ENCODE results near the gene ATP6V0A4.

The ATP6V0A4 gene

GRCh38 chr7:138663725-138664710, 134.0 kb downstream of the ATP6V0A4 start:
- Histone ChIP-seq H3K9ac (peak overlapping the region; percentile 79), H2AFZ (peak overlapping the region; percentile 97), H3K4me2 (ENCODE audit: low read length) (peak overlapping the region; percentile 82), H3K79me2 (no peaks in the 10 kb centered on the region), H3K36me3 (ENCODE audit: control insufficient read depth, insufficient read depth, low read length) (no peaks in the 10 kb centered on the region), H3K27me3 (ENCODE audit: control insufficient read depth, insufficient read depth, low read length) (no peaks in the 10 kb centered on the region), H3K4me1 (peaks cover 45% of the 10 kb centered on the region), H3K9me3 (ENCODE audit: control insufficient read depth, low read length) (no peaks in the 10 kb centered on the region), H3K27ac (peak overlapping the region; percentile 100), H3K4me3 (ENCODE audit: low read depth, low read length) (peak overlapping the region; percentile 52)
- no peak for TF ChIP-seq CTCF (IDR thresholded peaks at IDR 0.05)

GRCh38 chr7:138662991-138663320, 135.0 kb downstream of the ATP6V0A4 start:
- Histone ChIP-seq H3K9me3 (ENCODE audit: control insufficient read depth, low read length) (no peaks in the 10 kb centered on the region), H3K4me2 (ENCODE audit: low read length) (peak overlapping the region; percentile 82), H3K4me3 (ENCODE audit: low read depth, low read length) (peak overlapping the region; percentile 1), H3K36me3 (ENCODE audit: control insufficient read depth, insufficient read depth, low read length) (no peaks in the 10 kb centered on the region), H2AFZ (peak overlapping the region; percentile 97), H3K9ac (no peak overlapping the region), H3K27me3 (ENCODE audit: control insufficient read depth, insufficient read depth, low read length) (no peaks in the 10 kb centered on the region), H3K27ac (peak overlapping the region; percentile 100), H3K79me2 (no peaks in the 10 kb centered on the region), H3K4me1 (peaks cover 45% of the 10 kb centered on the region)
- TF ChIP-seq CTCF (IDR thresholded peaks at IDR 0.05) = no peak

DNA sequence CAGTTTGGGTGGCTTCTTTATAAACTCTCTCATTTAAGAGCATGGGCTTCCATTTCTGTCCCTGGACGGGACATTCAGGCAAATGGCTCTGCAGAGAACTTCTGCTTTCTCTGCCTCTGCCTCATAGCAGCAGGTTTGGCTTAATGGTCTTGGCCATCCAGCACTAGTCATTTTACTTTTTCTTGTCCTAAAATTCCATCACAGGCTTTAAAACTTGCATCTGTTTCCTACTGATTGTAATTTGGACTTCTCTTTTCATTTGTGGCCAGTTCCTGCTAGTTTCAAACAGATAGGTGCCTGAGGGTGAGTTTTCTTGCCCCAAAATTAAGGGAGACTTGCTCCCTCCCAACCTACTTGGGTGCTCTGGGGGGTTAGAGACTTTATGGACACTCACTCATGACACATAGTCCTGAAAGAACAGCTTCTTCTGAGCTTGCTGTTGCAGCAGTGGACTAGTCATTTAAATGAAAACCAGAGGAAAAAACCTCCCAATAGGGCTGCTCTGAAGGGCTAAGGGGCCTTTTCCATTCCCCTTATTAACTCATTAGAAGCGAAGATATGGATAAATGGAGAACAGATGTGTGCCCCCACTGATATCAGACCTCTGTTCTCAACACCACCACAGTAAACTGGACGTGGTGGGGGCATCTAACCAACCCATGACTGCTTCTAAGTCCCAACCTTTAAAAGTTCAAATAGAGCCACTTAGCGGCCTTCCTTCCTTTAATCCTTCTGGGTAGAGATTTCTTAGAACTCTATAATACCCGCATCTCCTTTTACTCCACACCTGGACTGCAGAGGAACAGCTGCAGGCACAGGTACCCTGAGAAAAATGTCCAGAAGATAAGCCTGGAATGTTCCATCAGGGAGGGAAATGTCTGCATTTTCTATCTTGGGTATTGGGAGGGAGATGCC, 135.7 kb downstream of the ATP6V0A4 start:
- Histone ChIP-seq H2AFZ (peak overlapping the region; percentile 97), H3K27me3 (ENCODE audit: control insufficient read depth, insufficient read depth, low read length) (no peaks in the 10 kb centered on the region), H3K36me3 (ENCODE audit: control insufficient read depth, insufficient read depth, low read length) (no peaks in the 10 kb centered on the region), H3K79me2 (no peaks in the 10 kb centered on the region), H3K27ac (peak overlapping the region; percentile 100), H3K9ac (no peak overlapping the region), H3K4me2 (ENCODE audit: low read length) (no peak overlapping the region), H3K9me3 (ENCODE audit: control insufficient read depth, low read length) (no peaks in the 10 kb centered on the region), H3K4me1 (peaks cover 45% of the 10 kb centered on the region), H3K4me3 (ENCODE audit: low read depth, low read length) (peak overlapping the region; percentile 1)
- TF ChIP-seq CTCF (IDR thresholded peaks at IDR 0.05) = no peak

DNA sequence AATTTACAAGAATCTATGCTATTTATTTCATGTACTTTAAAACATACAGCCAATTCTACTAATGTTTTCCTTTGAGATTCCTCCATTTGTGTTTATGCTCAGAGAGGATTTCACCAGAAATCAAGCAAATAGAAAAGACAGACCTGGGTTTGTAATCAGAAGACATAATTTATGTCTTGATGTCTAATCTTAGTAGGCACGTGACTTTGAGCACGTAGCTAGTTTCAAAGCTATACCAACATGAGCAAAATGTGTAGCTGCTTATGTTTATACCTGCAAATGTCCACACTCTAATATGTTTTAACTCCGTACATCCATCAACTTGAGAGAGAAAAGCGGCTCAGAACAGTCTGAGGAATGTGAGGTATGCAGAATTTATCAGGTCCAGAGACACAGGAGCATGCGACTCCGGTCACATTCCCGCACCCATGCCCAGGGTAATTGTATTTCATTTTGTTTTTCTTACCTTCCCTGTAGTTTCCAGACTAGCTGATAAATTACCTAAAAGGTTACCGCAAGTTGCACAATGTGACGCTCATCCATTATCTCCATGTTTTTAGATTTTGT, 136.8 kb downstream of the ATP6V0A4 start:
- no peaks in the 10 kb centered on the region for H3K9me3 ChIP-seq (ENCODE audit: control insufficient read depth, low read length)
- H3K9ac ChIP-seq = no peak overlapping the region
- H3K4me1 ChIP-seq = peaks cover 38% of the 10 kb centered on the region
- H2AFZ ChIP-seq = peak overlapping the region; percentile 97
- TF ChIP-seq CTCF (IDR thresholded peaks at IDR 0.05) = no peak
- no peaks in the 10 kb centered on the region for H3K79me2 ChIP-seq
- no peaks in the 10 kb centered on the region for H3K36me3 ChIP-seq (ENCODE audit: control insufficient read depth, insufficient read depth, low read length)
- no peaks in the 10 kb centered on the region for H3K27me3 ChIP-seq (ENCODE audit: control insufficient read depth, insufficient read depth, low read length)
- no peak overlapping the region for H3K4me3 ChIP-seq (ENCODE audit: low read depth, low read length)
- H3K4me2 ChIP-seq (ENCODE audit: low read length) = no peak overlapping the region
- no peak overlapping the region for H3K27ac ChIP-seq

Data from parathyroid adenoma (tissue), 2 donors.